Hematopoietic multipotent progenitor cell treated with erythropoietin and hydrocortisone succinate and interleukin-3 and kit ligand, for 4 days (in vitro differentiated cells): Measurements from ENCODE around the gene CLCN2.
A peak's percentile ranks its signal among the peaks of the same experiment; 100 is the strongest.
"Not testable (repeated sequence)": the region's sequence is repeated elsewhere in the genome, so short reads cannot be mapped to it uniquely, and the experiment has no call there.

Experiments used
- DNase-seq: peaks from one replicate; pipeline ENCODE4 v3.0.0-alpha.2; 2015

CLCN2 gene

DNA sequence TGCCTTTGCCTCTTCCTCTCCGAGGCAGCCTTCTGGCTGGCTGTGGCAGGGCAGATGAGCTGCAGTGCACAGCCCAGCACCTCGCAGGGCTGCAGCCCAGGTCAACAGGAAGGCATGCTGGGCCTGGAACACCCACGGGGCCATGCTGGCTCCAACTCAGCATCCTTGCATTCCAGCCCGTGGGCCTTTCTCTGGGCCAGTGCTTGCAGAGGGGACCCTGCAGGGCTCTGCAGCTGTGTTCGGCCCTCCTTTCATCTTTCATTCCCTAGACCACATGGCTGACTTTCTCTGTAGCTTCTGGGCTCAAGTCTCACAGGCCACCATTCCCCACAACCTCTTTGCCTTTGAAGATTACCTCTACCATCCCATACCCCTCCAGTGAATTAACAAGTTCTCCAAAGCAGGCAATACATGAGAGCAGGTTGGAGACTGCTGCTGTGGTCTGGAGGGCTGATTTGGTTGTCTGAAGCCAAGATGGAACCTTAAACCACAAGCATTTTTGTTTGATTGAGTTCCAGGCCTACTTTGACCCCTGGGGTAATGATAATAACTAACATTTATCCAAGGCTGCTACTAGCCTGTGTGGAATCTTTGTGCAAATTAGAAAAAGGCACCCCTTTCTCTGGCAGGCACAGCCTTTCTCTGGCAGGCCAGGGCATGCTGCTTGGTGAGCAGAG, 18.1 kb downstream of the CLCN2 start:
- no peak for DNase-seq

GRCh38 chr3:184341925-184342324, 19.5 kb downstream of the CLCN2 start:
- no peak for DNase-seq

- not testable (repeated sequence) for DNase-seq
These were observed 21.8 kb downstream of the CLCN2 start for GRCh38 chr3:184339451-184340135.

DNA sequence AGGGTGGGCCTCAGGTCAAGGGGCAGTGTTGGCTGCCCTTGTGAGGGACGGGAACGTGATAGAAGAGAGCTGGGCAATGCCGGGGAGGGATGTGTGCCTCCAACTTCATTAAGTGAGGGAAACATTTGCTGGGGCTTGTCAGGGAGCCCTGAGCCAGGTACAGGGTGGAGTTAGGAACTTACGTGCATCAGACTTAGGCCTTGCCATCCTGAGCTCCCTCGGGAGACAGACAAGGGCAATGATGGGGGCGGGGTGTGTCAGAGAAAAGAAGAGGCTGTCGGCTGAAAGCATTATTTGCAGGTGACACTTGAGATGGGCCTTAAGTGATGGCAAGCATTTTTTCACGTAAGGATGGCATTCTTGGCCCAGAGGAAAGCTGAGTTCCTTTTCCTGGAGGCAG, 22.4 kb downstream of the CLCN2 start:
- no peak for DNase-seq

- DNase-seq, result no peak
These were observed 22.9 kb downstream of the CLCN2 start for GRCh38 chr3:184338511-184338945.

DNA sequence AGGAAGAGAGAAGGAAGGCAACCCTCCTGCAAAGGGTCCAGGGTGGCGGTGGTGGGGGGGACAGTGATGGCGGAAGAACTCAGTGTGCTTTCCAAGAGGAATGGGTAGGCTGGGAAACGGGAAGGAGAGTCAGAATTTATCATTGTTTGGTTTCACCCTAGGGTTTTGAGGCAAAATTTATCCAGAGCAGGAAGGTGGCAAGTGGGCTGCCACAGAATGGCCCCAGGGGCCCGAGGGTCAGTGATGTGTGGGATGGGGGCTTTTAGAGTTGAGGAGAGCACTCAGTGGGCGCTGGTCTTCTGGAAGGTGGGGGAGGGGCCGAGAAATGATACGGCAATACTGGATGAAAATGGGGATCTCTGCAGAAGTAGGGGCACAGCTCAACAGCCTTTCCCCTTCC, 23.4 kb downstream of the CLCN2 start:
- no peak for DNase-seq

DNA sequence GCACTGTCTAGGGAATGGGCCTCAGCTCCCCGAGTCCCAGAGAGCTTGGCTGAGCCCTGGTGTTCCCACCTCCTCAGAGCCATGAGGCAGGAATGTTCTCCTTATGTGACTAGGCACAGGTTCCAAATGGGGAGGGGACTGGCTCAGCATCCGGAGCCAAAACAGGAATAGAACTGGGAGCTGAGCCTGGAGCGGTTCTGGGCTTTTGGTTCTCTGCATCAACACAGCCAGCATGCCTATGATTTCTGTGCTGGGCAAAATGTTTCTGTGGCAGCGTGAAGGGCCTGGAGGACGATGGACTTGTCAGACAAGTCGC, 24.0 kb downstream of the CLCN2 start, which contains the start of gene FAM131A:
Gene FAM131A (plus strand): TSS at position 202 of the 316 bp plus-strand sequence. CDS start 31 bp downstream, at position 233.
- no peak for DNase-seq

DNA sequence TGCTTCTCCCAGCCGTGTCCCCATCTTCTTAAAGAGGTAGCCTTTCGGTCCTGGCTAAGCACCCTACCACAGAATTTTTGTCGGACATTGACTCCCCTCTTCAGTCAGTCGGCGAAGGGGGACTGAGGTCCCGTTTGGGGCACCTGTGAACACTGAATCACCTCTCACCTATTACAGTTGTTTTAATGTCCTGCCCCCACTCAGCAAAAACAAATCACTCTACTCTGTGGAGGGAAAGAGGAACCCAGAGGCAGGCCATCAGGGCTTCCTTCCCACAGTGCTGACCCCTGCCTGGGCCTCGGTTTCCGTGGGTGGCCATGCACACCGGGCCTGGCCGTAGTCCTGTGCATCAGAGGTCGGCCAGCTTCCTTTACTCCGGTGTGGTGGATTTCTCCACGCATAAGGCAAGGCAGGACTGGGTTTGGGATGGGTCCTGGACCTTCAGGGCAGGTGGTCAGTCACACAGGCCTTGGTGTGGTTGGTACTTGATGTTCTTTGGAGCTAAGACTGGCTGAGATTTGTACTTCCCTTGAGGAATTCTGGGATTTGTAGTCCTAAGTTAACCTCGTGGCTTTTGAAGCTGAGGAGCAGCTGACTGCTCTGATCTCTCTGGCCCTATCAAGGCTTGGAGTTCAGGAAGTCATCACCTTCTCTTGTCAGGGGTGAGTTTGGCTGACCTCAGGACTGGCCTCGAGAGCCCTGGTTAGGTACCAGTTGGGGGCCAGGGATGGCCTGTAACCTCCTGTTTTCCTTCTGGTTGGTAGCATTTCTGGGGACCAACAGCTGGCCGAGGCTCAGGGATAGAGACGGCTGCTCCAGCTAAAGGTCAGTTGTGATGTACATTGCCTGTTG, 24.6 kb downstream of the CLCN2 start:
- DNase-seq, result peak; percentile 65

DNA sequence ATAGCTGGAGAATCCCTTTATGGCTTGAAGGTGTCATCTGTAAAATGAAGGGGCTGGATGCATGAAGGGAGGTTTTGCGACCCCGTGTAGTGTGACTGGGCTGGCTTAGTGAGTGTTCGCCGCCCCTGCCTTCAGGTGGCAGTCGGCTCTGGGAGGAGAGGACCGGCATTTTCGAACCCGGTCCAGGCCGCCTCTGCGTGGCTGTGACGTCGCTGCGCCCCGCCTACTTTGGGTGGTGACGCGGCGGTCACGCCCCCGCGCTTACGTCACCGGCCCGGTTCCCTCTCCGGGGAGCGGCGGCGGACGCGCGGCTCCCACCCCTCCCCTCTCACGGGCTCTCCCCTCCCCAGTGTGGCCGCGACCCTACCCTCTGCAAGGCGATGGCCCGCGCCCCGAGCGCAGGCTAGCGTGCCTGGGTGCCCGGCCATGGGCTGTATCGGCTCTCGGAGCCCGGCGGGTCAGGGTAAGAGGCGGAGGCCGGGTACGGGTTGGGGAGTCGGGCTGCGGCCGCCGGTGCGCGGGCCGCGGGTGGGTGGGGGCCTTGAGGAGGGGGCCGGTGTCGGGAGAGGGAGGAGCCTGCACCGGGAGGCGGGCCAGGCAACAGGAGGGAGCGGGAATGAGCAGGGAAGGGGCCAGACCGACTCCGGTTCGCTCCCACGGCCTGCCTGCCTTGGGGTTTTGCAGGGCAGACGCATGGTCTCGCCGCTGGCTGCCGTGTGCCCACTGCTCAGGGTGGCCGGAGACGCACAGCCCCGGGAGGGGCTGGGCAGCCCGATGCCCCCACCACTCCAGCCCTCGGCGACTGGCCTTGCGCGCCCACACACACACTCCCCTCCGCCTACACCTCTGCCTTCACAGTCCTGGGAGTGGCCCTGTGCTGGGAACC, 25.5 kb downstream of the CLCN2 start:
- DNase-seq, result peak; percentile 85

GRCh38 chr3:184335291-184335660, 26.1 kb downstream of the CLCN2 start:
- no peak for DNase-seq

DNA sequence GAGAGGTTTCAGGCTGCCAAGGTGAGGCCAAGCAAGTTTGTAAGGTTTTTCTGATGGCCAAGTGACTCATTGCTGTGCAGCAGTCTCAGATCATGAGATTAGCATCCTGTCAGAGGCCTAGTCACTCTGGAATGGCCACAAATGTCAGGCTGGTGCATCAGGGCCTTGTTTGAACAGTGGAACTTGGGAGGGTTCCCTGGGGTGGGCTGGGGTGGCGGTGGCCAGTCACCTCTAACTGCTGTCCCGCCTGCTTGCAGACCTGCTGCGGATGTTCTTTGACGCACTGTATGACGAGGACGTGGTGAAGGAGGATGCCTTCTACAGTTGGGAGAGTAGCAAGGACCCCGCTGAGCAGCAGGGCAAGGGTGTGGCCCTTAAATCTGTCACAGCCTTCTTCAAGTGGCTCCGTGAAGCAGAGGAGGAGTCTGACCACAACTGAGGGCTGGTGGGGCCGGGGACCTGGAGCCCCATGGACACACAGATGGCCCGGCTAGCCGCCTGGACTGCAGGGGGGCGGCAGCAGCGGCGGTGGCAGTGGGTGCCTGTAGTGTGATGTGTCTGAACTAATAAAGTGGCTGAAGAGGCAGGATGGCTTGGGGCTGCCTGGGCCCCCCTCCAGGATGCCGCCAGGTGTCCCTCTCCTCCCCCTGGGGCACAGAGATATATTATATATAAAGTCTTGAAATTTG, 26.8 kb downstream of the CLCN2 start:
- peak; percentile 60 for DNase-seq

DNA sequence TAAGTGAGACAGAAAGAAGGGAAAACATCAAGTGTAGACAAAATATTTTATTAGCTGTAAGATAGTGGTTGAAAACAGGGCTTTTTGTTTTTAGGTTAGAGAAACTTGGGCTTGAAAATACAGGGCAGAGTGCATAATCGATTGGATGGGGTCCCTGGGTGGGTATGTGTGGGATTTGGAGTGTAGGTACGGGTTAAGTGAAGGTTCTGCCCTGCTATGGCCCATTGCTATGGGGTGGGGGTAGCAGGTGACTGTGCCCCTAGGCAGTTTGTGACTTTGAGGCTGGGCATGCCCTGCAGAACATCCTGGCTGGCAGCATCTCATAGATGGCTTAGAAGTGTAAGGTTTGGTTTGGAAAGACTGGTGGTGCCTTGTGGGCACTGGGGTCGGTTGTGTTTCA, 27.7 kb downstream of the CLCN2 start:
- DNase-seq, result no peak

DNA sequence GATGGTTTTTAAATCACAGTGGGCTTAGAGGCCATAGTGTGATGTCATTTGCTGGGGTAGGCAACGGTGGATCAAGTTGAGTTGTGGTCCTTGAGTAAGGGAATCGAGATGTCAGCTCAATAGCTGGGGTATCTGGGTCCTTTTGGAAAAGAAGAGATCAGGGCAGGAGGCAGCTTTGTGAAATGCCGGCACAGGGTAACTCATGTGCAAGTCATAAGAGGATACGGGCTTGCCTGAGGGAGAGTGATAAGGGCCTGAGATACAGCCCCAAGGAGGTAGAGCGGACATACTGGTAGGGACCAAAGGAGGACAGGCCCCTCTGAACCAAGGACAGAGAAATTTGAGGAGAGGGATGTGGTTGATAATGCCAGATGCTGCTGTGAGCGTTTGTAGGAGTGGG, 28.2 kb downstream of the CLCN2 start:
- peak; percentile 25 for DNase-seq

DNA sequence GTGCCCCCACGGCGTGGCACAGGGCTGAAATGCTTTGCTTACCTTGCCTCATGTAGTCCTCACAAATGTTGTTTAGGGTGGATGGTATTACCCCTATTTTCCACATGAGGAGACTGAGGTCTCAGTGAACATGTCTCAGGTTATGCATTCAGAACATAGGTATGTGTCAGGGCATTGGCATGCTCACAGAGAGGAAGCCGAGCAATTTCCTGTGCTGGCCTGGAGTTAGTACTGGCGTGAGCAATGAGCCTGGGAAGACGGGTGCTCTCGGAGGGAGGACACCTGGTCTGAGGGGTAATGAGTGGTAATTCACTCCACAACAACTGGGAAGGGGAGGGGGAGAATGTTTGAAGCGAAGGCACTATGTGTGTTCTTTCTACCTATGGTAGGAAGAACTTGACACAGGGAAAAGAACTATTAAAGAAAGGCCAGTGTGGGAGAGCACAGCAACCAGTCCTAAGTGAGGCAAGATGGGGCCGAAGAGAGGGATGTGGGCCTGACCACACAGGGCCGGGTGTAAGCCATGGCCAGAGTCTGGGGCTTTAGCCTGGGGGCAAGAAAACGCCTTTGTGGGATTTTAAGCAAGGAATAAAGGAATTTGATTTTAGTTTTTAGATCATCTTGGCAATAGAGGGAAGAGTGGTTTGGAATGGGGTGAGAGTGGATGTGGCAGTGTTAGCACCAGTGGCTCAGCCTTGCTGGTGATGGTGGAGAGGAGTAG, 28.9 kb downstream of the CLCN2 start:
- no peak for DNase-seq

GRCh38 chr3:184328516-184328915, 32.9 kb downstream of the CLCN2 start:
- DNase-seq, result no peak

- no peak for DNase-seq
These were observed 34.2 kb downstream of the CLCN2 start for GRCh38 chr3:184327171-184327570.

- DNase-seq, result no peak
These were observed 35.6 kb downstream of the CLCN2 start for GRCh38 chr3:184325715-184326369.

DNA sequence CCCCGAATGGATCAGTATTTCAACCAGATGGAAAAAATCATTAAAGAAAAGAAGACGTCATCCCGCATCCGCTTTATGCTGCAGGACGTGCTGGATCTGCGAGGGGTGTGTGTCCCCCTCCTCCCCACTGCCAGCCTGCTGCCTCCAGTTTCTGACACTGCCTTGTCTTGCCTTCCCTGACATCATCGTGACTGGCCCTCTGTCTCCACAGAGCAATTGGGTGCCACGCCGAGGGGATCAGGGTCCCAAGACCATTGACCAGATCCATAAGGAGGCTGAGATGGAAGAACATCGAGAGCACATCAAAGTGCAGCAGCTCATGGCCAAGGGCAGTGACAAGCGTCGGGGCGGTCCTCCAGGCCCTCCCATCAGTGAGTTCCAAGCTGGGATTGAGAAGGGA, 36.1 kb downstream of the CLCN2 start:
- DNase-seq, result no peak

GRCh38 chr3:184323696-184324095, 37.7 kb downstream of the CLCN2 start:
- no peak for DNase-seq

- no peak for DNase-seq
These were observed 38.5 kb downstream of the CLCN2 start for GRCh38 chr3:184322731-184323487.
